Myocyte (in vitro differentiated cells): ENCODE data around the gene CYP4F3. TPM values are rescaled to one million over a fixed set of nuclear protein-coding genes. Genes with fewer than 3 reads are reported as not detected.
"Not testable (repeated sequence)": the region's sequence is repeated elsewhere in the genome, so short reads cannot be mapped to it uniquely, and the experiment has no call there.

Experiments used
- DNase-seq: peaks from one replicate; pipeline ENCODE4 v3.0.0-alpha.2; 2012; ENCODE audit warnings: low read depth
- total RNA-seq: library from RNA; depleted of rRNA; stranded (reverse); fragments of >200 nt; gene quantifications from 2 replicates; pipeline ENCODE4 v1.2.3, GENCODE V29; 2014

Gene CYP4F3
- total RNA-seq, 1 donor from 2014 or later: not detected

GRCh38 chr19:15666883-15667282 lies 26.2 kb downstream of the CYP4F3 start:
- no peak for DNase-seq

DNA sequence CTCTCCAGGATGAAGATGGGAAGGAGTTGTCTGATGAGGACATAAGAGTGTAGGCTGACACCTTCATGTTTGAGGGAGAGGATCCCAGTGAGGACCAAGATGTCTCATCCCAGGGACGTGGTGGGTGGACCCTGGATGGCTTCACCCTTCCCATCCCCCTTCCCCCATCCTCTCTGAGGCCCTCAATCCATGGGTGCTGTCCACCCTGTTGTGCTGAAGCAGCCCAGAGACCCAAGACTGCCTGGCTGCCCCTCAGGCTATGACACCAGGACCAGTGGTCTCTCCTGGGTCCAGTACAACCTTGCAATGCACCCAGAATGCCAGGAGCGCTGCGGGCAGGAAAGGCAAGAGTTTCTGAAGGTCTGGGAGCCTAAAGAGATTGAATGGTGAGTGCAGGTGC lies 28.7 kb downstream of the CYP4F3 start:
- no peak for DNase-seq

DNA sequence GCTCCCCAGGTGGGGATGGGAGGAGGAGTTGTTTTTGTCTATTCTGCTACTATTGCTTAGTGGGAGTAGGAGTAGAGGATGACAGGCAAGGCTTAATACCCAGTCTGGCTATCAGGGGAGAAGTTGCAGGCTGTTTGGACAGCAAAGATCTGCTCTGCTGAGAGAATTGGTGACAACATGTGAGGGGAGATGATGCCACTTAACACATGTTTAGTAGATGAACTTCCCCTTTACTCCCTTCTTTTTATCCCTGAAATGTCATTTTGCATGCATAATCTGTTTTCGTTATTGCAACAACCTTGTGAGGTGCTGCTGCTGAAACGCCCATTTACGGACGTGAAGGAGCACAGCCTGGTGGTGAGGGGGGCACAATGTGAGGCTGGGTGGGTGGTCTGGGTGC lies 29.2 kb downstream of the CYP4F3 start:
- no peak for DNase-seq

DNA sequence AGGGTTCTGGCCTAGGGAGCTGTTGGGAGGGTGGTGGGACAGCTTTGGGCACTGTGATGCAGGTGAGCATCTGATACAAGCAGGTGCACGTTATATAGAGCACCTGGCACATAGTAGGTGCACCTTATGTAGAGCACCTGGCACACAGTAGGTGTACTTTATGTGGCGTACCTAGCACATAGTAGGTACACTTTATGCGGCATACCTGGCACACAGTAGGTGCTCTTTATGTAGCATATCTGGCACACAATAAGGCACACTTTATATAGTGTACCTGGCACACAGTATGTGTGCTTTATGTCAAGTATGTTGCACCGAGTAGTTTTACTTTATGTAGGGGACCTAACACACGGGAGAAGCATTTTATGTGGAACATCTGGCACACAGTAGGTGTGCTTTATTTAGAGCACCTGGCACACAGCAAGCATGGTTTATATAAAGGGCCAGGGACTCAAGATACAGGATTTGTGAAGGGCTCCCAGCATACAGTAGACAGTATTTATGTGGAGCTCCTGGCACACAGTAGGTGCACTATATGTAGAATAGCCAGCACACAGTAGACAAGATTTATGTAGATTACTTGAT lies 30.6 kb downstream of the CYP4F3 start:
- no peak for DNase-seq

DNA sequence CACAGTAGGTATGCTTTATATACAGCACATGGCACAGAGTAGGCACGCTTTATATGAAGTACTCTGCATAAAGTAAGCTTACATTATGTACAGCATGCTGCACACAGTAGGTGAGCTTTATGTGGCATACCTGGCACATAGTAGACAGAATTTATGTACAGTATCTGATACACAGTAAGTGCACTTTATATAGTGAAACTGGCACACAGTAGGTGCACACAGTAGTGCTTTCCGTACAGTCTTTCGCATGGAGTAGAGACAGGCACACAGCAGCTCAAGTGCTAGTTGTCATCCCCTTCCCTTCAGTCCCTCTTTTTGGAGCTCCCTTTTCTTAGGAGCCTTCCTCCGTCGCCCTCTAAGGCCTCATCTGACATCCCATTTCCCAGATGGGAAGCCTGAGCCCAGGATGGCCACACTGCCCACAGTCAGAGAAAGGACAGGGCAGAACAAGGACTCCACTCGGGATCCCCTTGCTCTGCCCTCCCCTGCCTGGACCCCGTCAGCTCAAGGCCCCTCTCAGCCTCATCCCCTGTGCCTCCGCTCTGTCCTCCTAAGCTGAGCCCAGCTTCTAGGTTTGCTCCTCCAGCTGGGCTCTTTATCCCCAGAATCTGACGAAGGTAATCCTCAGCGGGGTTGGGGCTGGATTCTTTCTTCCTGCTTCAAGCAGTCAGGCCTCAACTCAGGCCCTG lies 31.3 kb downstream of the CYP4F3 start:
- DNase-seq: no peak

GRCh38 chr19:15672580-15673175 lies 32.0 kb downstream of the CYP4F3 start, which contains the start of gene CYP4F12:
Gene CYP4F12, plus strand, starts transcription at chr19:15673087. Its CDS starts 443 bp downstream, at chr19:15673530.
- no peak for DNase-seq

DNA sequence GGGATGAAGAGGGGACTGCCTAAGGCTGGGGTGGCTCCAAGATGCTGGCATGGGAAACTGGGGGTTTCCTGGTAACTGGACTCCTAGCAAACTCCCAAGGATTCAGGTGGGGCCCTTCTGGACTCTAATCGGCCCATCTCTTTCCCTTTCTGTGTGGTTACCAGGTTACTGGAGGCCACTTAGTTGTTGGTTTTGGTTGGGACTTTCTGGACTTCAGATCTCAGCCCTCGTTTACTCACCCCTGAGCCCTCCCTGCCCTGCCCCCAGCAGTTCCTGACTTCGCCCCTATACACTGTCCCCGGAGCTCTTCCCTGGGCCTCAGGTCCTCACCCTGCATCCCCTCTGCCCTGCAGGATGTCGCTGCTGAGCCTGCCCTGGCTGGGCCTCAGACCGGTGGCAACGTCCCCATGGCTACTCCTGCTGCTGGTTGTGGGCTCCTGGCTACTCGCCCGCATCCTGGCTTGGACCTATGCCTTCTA lies 32.5 kb downstream of the CYP4F3 start:
- DNase-seq: no peak

GRCh38 chr19:15675560-15675959 lies 34.9 kb downstream of the CYP4F3 start:
- DNase-seq: no peak

GRCh38 chr19:15679089-15679488 lies 38.4 kb downstream of the CYP4F3 start:
- DNase-seq: no peak

DNA sequence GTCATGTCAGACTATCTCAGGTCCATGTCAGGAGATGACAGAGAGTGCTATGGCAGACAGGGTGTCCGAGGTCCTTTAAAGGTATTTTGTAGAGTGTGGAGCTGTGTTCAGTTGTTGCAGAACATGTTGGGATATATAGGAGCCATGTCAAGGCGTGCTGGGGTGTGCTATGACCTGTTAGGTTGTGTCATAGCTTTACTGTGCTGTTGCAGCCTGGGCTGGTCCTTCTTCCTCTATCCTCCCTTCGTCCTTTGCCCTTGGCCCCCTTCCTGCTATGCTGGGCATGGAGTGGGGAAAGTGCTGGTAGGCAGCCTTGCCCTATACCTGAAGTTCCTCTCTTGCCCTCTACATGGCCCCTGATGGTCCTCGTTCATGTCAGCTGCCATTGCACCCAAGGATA lies 39.2 kb downstream of the CYP4F3 start:
- not testable (repeated sequence) for DNase-seq

- no peak for DNase-seq
These were observed 40.0 kb downstream of the CYP4F3 start for GRCh38 chr19:15680478-15681322.

DNA sequence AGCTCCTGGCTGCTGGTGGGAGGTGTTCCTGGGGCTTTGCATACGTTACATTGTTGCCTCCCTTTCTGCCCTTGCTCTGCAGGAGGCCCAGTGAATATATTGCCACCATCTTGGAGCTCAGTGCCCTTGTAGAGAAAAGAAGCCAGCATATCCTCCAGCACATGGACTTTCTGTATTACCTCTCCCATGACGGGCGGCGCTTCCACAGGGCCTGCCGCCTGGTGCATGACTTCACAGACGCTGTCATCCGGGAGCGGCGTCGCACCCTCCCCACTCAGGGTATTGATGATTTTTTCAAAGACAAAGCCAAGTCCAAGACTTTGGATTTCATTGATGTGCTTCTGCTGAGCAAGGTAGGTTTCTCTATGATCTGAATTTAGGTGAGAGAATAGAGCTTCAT lies 42.7 kb downstream of the CYP4F3 start:
- no peak for DNase-seq

GRCh38 chr19:15684828-15685227 lies 44.1 kb downstream of the CYP4F3 start:
- DNase-seq: no peak

GRCh38 chr19:15696654-15697194 lies 56.0 kb downstream of the CYP4F3 start:
- DNase-seq: no peak

- DNase-seq: no peak
These were observed 61.2 kb downstream of the CYP4F3 start for GRCh38 chr19:15701757-15702533.

DNA sequence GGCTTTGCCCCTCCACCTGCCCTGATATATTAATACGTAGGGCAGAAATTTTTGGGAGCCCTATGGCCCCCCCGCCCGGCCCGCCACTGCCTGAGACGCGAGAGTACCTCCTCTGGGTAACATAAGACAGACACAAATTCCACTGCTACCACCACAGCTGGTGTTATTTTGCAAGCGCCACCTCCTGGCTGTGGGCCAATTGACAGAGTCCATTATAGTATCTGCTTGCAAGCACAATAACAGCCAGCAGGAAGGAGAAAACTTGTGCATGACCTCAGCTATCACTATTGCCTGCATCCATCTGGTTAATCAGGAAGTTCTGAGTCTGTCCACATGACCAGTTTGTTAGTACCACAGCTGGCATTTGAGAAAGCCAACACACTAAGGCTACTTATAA lies 61.8 kb downstream of the CYP4F3 start:
- peak; percentile 38 for DNase-seq
